DMS153 (cell line): ENCODE measurements around the gene MACROD2.
A peak's percentile ranks its signal among the peaks of the same experiment; 100 is the strongest.

Source experiments
- DNase-seq: peaks from one replicate; lab custom pipeline; 2025; lab: John Stamatoyannopoulos, UW

Gene MACROD2

GRCh38 chr20:15346657-15347280 is 1351.5 kb downstream of the MACROD2 start:
- DNase-seq = no peak

GRCh38 chr20:15359056-15359455 is 1363.7 kb downstream of the MACROD2 start:
- DNase-seq = no peak

DNA sequence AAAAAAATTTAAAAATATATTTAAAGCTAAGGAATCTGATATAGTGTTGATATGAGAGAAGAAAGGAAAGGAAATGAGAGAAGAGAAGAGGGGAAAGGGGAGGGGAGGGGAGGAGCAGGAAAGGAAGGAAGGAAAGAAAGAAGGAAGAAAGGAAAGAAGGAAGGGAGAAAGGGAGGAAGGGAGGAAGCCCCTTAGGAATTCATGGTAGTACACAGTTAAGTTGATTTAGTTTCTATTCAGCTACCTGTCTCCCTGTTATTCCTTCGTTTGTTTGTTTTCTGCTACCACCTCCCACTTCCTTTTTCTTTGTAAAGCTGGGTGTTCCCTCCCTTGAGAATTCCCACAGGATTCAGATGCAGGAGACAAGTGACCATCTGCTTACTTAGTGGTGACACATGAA is 1367.5 kb downstream of the MACROD2 start:
- DNase-seq = peak; percentile 81

- no peak for DNase-seq
These were observed 1369.5 kb downstream of the MACROD2 start for GRCh38 chr20:15364781-15365180.

DNA sequence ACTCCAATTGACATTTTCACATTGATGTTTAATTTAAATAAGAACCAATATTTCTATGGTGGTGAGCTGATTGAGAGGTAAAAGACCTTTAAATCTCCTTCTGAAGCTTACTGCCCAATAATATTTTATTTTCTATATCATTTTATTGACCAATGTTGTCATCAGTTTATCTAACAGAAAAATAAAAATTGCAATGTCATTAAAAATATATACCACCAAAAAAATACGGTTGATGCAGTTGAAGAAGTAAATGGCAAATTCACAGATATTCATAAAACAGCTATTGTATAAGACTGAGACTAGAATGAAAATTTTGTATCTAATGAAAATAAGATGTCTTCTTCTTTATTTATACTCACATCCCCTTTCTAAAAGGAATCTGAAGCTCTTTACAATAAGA is 1375.1 kb downstream of the MACROD2 start:
- no peak for DNase-seq

DNA sequence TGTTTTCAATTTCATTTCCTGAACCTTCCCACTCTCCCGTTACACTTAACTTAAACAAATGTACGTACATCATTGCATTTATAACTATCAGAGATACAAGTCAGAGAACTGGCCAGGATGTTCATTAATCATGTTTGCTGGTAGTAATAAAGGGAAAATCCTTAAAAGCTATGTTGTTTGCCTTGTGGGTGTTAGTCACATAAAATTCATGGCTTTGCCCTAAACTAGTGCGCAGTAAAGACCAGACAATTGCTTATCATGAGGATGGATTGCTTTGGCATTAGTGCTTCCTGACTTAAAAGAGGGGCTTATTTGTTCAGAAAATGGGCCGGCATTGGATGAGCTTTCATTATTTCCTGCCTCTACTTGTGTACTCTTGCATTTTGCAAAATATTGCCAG is 1379.4 kb downstream of the MACROD2 start:
- DNase-seq = peak; percentile 11

GRCh38 chr20:15375836-15376235 is 1380.5 kb downstream of the MACROD2 start:
- no peak for DNase-seq

- peak; percentile 6 for DNase-seq
These were observed 1382.3 kb downstream of the MACROD2 start for GRCh38 chr20:15377603-15378002.

- DNase-seq = no peak
These were observed 1382.8 kb downstream of the MACROD2 start for GRCh38 chr20:15378151-15378550.

GRCh38 chr20:15379681-15380296 is 1384.5 kb downstream of the MACROD2 start:
- DNase-seq = no peak

- DNase-seq = no peak
These were observed 1385.5 kb downstream of the MACROD2 start for GRCh38 chr20:15380770-15381169.

DNA sequence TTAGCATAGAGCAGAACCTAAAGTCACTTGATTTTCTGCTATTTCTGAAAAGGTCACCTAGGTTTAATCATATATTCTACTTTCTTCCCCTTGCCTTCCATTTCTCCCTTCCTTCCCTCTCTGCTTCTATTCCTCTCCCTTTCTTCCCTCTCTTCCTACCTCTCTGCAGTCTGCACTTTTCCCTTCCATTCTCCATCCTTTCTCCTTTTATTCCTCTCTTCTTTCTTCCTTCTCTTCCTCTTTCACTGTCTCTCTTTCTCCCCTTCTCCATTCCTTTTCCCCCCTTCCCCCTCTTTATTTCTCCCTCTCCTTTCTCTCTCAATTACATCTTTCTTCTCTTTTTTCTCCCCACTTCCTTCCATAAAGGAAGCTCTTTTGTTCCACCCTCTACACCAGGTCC is 1391.9 kb downstream of the MACROD2 start:
- no peak for DNase-seq

- no peak for DNase-seq
These were observed 1400.1 kb downstream of the MACROD2 start for GRCh38 chr20:15395457-15395856.

DNA sequence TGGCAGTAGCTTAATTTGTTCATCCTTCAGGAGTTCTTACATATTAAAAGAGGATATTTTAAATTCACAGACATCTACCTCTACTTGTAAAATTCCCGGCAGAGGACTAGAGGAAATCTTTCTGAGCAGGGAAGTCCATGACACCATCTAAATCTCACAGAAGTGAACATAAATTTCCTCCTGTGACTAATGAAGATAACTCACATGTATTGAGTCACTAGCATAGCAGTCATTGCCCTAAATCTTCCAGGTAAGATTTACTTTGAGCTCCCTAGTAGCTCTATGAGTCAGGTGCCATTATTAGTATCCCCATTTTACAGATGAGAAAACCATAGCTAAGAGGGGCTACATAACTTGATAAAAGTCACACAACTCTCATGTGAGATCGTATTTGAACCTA is 1400.7 kb downstream of the MACROD2 start:
- no peak for DNase-seq

GRCh38 chr20:15396900-15397299 is 1401.6 kb downstream of the MACROD2 start:
- DNase-seq = no peak

DNA sequence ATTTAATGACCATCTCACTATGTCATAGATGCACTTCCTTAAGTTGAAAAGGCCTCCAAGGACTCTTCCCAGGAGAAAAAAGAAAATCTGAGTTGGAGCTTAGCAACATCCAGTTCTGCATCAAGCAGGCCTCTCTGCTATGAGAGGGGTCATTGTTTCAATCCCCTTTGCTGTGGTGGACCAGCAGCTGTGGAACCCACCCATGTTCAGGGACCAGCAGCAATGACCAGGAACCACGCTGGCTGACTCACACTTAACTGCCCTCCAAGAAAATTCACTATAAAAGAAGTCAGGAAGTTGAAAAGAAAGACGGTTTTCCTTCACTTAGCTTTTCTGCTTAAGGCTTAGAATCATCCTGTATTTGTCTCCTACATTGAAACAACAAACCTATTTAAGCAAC is 1404.5 kb downstream of the MACROD2 start:
- DNase-seq = no peak

GRCh38 chr20:15406072-15406471 is 1410.8 kb downstream of the MACROD2 start:
- no peak for DNase-seq

GRCh38 chr20:15411781-15412180 is 1416.5 kb downstream of the MACROD2 start:
- no peak for DNase-seq

GRCh38 chr20:15415908-15416307 is 1420.6 kb downstream of the MACROD2 start:
- no peak for DNase-seq

DNA sequence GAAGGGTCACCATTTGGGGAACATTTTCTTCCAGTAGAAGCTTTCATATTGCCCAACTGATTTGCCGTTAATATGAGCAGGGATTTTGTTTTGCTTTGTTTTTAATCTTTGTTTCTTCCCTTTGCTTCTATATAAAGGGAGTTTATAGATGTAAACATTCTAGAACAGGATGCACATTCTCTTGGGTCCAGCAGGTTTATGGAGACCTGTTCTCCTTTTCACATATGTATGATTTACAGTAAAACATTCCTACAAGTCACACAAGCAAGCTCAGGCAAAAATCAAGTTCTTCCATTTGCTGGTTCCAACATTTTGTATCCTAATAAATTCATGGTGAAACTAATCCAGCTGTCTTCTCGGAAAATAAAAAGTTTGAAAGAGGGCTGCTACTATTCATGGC is 1424.5 kb downstream of the MACROD2 start:
- no peak for DNase-seq

- no peak for DNase-seq
These were observed 1427.7 kb downstream of the MACROD2 start for GRCh38 chr20:15422966-15423365.

GRCh38 chr20:15439551-15439950 is 1444.2 kb downstream of the MACROD2 start:
- DNase-seq = no peak

DNA sequence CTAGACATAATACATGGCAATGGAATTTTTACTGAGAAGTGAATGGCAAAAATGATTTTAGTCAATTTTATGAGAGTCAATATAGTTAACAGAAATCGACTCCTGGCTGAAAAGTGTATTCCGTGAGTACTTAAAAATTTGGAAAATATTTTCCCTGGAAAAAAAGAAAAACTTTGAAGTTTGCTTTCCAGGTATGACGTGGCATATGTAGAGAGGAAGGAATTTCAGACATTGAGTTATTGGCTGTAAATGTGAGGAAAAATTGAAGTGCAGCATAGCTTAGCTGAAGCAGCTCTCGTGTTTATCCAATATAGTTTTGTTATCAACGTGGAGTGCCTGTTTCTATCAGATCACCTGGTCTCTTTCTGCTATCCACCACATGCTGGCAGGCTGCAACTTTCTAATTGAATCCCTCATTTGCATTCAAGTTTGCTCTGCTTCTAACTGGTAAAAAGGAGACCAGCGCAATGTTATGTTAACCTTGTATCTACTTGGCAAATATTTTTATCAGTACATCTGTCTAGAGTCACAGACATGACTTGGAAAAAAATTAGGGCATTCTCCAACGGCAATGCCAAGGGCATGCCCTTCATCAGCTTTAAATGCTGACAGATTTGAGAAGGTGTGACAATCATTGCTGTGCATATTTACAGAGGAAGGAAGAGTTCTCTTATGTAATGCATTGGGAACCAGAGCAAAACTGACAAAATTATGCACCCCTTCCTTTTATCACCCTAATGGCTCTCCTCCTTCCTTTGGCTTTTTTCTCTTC is 1444.9 kb downstream of the MACROD2 start:
- no peak for DNase-seq
